A549 (cell line): ENCODE measurements around the gene NR2F2. TPM values are rescaled to one million over a fixed set of nuclear protein-coding genes. Genes with fewer than 3 reads are reported as not detected.

ENCODE experiments used
- ATAC-seq, 2 experiments: fragments of 200-7000 bp in 1 of 2; fragments of >200 bp in 1 of 2; cut with Nextera tagmentation in 1 of 2; cut with Tn5 transposase in 1 of 2; 3 replicates each; pipeline versions ENCODE4 v1.8.0 to v1.9.1; 2018 to 2020; ENCODE audit warnings: mild to moderate bottlenecking in 1 of 2, moderate library complexity in 1 of 2
- CTCF ChIA-PET: fragments of 300-600 bp; sonication (Branson Sonifier 250); formaldehyde crosslinking; extraction: SDS; loops from one replicate; lab custom pipeline; 2021; ENCODE audit warnings: antibody characterized with exemption, inconsistent platforms; lab: Yijun Ruan, JAX
- POLR2A ChIA-PET: fragments of 350-600 bp; formaldehyde crosslinking; extraction: SDS; loops from one replicate; lab custom pipeline; 2021; ENCODE audit warnings: antibody characterized with exemption, inconsistent platforms; lab: Yijun Ruan, JAX
- DNase-seq, 2 experiments: peaks; one replicate each; pipeline versions ENCODE4 v3.0.0 to v3.0.0-alpha.2; 2011 to 2016; ENCODE audit warnings: low read depth in 1 of 2, low spot score in 1 of 2
- FAIRE-seq: peaks from 2 replicates; lab custom pipeline; 2011; peaks lifted over from hg19 to GRCh38; lab: Jason Lieb, UNC
- H3K27ac ChIP-seq, 2 experiments: fragments of >200 bp; sonication (Bioruptor Twin); formaldehyde crosslinking; 3 replicates each; pipeline ENCODE4 v1.5.1; 2016 to 2017
- H3K4me1 ChIP-seq: fragments of >200 bp; sonication (Bioruptor Twin); formaldehyde crosslinking; 3 replicates; pipeline ENCODE4 v1.6.1; 2016
- H3K4me2 ChIP-seq: fragments of >200 bp; sonication (Bioruptor Twin); formaldehyde crosslinking; 3 replicates; pipeline ENCODE4 v1.6.1; 2016
- H3K4me3 ChIP-seq: fragments of >200 bp; sonication (Bioruptor Twin); formaldehyde crosslinking; 3 replicates; pipeline ENCODE4 v1.5.1; 2016
- H3K9me3 ChIP-seq: fragments of >200 bp; sonication (Bioruptor Twin); formaldehyde crosslinking; 3 replicates; pipeline ENCODE4 v1.6.1; 2016
- BHLHE40 ChIP-seq: IDR thresholded peaks from 2 replicates; pipeline ENCODE4 v1.6.1; 2012; ENCODE audit warnings: low read depth, low read length, inconsistent platforms
- CHD2 ChIP-seq: fragments of 150-350 bp; IDR thresholded peaks from 2 replicates; pipeline ENCODE4 v1.6.1; 2014; ENCODE audit warnings: low read length; ENCODE audit not compliant: partially characterized antibody
- EHMT2 ChIP-seq: fragments of 200-600 bp; sonication (generic); IDR thresholded peaks from 2 replicates; pipeline ENCODE4 v1.6.1; 2016; ENCODE audit warnings: antibody characterized with exemption, low read depth, mild to moderate bottlenecking, moderate library complexity
- ELK1 ChIP-seq: fragments of 150-350 bp; IDR thresholded peaks from 2 replicates; pipeline ENCODE4 v1.6.1; 2014; ENCODE audit warnings: low read depth, mild to moderate bottlenecking, low read length
- EP300 ChIP-seq, 2 experiments: fragments of >200 bp; sonication (Bioruptor Twin); formaldehyde crosslinking; IDR thresholded peaks; 2 replicates in 1 of 2; 3 replicates in 1 of 2; pipeline ENCODE4 v1.6.1; 2016 to 2017
- ESRRA ChIP-seq: fragments of 150-350 bp; IDR thresholded peaks from 2 replicates; pipeline ENCODE4 v1.6.1; 2014; ENCODE audit warnings: mild to moderate bottlenecking, low read length, borderline replicate concordance
- GATA3 ChIP-seq: IDR thresholded peaks from 2 replicates; pipeline ENCODE4 v1.6.1; 2012; ENCODE audit warnings: borderline replicate concordance
- HDAC2 ChIP-seq: fragments of 200-600 bp; sonication (generic); IDR thresholded peaks from 2 replicates; pipeline ENCODE4 v1.6.1; 2016
- HEYL ChIP-seq: fragments of 250-450 bp; sonication (Bioruptor Pico); IDR thresholded peaks from 2 replicates; pipeline ENCODE4 v1.8.0; 2021; ENCODE audit warnings: mild to moderate bottlenecking, moderate library complexity
- HOXB13 ChIP-seq: fragments of 250-450 bp; sonication (Bioruptor Pico); IDR thresholded peaks from 2 replicates; pipeline ENCODE4 v1.5.0; 2020; ENCODE audit warnings: low read depth, mild to moderate bottlenecking, moderate library complexity
- HOXB5 ChIP-seq: fragments of 250-450 bp; sonication (Bioruptor Pico); IDR thresholded peaks from 2 replicates; pipeline ENCODE4 v1.5.0; 2020; ENCODE audit warnings: mild to moderate bottlenecking, moderate library complexity
- KDM5A ChIP-seq: fragments of 200-600 bp; sonication (generic); IDR thresholded peaks from 2 replicates; pipeline ENCODE4 v1.6.1; 2016; ENCODE audit warnings: antibody characterized with exemption, mild to moderate bottlenecking
- MAFK ChIP-seq: fragments of 450-650 bp; IDR thresholded peaks from 2 replicates; pipeline ENCODE4 v1.6.1; 2014; ENCODE audit not compliant: partially characterized antibody
- MAZ ChIP-seq: fragments of 150-350 bp; IDR thresholded peaks from 2 replicates; pipeline ENCODE4 v1.6.1; 2014; ENCODE audit warnings: antibody characterized with exemption, low read depth, low read length, borderline replicate concordance
- NPAS2 ChIP-seq: fragments of 250-450 bp; sonication (Bioruptor Pico); IDR thresholded peaks from 2 replicates; pipeline ENCODE4 v1.8.0; 2022; ENCODE audit warnings: mild to moderate bottlenecking, moderate library complexity, borderline replicate concordance
- NR3C1 ChIP-seq: fragments of >200 bp; sonication (Bioruptor Twin); formaldehyde crosslinking; IDR thresholded peaks from 3 replicates; pipeline ENCODE4 v1.6.1; 2017
- PBX3 ChIP-seq: IDR thresholded peaks from 2 replicates; pipeline ENCODE4 v1.6.1; 2012
- RCOR1 ChIP-seq: fragments of 150-350 bp; IDR thresholded peaks from 2 replicates; pipeline ENCODE4 v1.6.1; 2014; ENCODE audit warnings: antibody characterized with exemption, low read length, low read depth
- RFX5 ChIP-seq: fragments of 450-650 bp; IDR thresholded peaks from 2 replicates; pipeline ENCODE4 v1.7.1; 2014; ENCODE audit warnings: antibody characterized with exemption, mild to moderate bottlenecking, moderate library complexity
- RNF2 ChIP-seq: fragments of 200-600 bp; sonication (generic); IDR thresholded peaks from 2 replicates; pipeline ENCODE4 v1.6.1; 2016; ENCODE audit warnings: low read depth, mild to moderate bottlenecking, antibody characterized with exemption, moderate library complexity, borderline replicate concordance
- SREBF2 ChIP-seq: fragments of 450-650 bp; IDR thresholded peaks from 2 replicates; pipeline ENCODE4 v1.6.1; 2014; ENCODE audit warnings: mild to moderate bottlenecking, moderate library complexity
- TFCP2L1 ChIP-seq: fragments of 250-450 bp; sonication (Bioruptor Pico); IDR thresholded peaks from 2 replicates; pipeline ENCODE4 v1.5.0; 2021; ENCODE audit warnings: mild to moderate bottlenecking
- WGBS: methylation state at CpG from one replicate; pipeline ENCODE4 v1.1.6; 2017; ENCODE audit errors: missing lambda C conversion rate; 5-methylcytosine and 5-hydroxymethylcytosine counted together
- polyA plus RNA-seq, 4 experiments: library from polyadenylated mRNA; depleted of rRNA in 3 of 4; stranded (reverse); fragments of >200 nt; fragmentation: RNase III in 1 of 4; extraction: RNeasy Plus Mini Kit Qiagen cat#74134 plus additional on column Dnase treatment in 1 of 4; gene quantifications; 2 replicates in 3 of 4; 3 replicates in 1 of 4; pipeline ENCODE4 v1.2.3, GENCODE V29; 2011 to 2017
- TF ChIP-seq, protein P1 (sequence below): fragments of 450-650 bp; IDR thresholded peaks from 2 replicates; pipeline ENCODE4 v1.6.1; 2014; ENCODE audit warnings: antibody characterized with exemption
- TF ChIP-seq, protein P2 (sequence below): IDR thresholded peaks from 2 replicates; pipeline ENCODE4 v1.6.1; 2012
- TF ChIP-seq, protein P3 (sequence below): fragments of >200 bp; sonication (Bioruptor Twin); formaldehyde crosslinking; IDR thresholded peaks from 2 replicates; pipeline ENCODE4 v1.6.1; 2016

Gene NR2F2
- polyA plus RNA-seq, 2 of the 4 experiments (the other 2 are of a cell fraction): 11.8 to 15.7 TPM

GRCh38 chr15:96322536-96323318 is 7.8 kb upstream of the NR2F2 start (continued):
- TF ChIP-seq HOXB5 (CRISPR knock-in tag) (no peak), ELK1 (no peak)
- TF ChIP-seq, protein P1, sequence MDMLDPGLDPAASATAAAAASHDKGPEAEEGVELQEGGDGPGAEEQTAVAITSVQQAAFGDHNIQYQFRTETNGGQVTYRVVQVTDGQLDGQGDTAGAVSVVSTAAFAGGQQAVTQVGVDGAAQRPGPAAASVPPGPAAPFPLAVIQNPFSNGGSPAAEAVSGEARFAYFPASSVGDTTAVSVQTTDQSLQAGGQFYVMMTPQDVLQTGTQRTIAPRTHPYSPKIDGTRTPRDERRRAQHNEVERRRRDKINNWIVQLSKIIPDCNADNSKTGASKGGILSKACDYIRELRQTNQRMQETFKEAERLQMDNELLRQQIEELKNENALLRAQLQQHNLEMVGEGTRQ: no peak

- WGBS: 92% methylated on average over 29 of the region's 29 CpGs
- POLR2A ChIA-PET: no interaction called here
- Histone ChIP-seq H3K27ac (no peak overlapping the region), H3K4me3 (no peak overlapping the region), H3K4me1 (peaks cover 22% of the 10 kb centered on the region), H3K4me2 (no peak overlapping the region), H3K9me3 (no peaks in the 10 kb centered on the region)
- CTCF ChIA-PET: interaction anchor here (0.6 to 2.6 kb wide), 2 partner anchors 31 to 1351 kb away, joined by 3 to 8 read pairs; no protein-coding TSS in a partner anchor
- FAIRE-seq: no peak
- no peak for ATAC-seq
- no peak for DNase-seq
- TF ChIP-seq NR3C1: no peak
- TF ChIP-seq HEYL (CRISPR knock-in tag): no peak
- TF ChIP-seq, protein P1: no peak
- TF ChIP-seq, protein P2, sequence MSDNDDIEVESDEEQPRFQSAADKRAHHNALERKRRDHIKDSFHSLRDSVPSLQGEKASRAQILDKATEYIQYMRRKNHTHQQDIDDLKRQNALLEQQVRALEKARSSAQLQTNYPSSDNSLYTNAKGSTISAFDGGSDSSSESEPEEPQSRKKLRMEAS: no peak
- no peak for TF ChIP-seq MAFK
- TF ChIP-seq, protein P3, sequence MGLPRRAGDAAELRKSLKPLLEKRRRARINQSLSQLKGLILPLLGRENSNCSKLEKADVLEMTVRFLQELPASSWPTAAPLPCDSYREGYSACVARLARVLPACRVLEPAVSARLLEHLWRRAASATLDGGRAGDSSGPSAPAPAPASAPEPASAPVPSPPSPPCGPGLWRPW: no peak
- TF ChIP-seq RNF2: no peak
- TF ChIP-seq PBX3: no peak
- no peak for TF ChIP-seq SREBF2
- TF ChIP-seq RFX5: no peak
- TF ChIP-seq EP300 (IDR thresholded peaks at IDR 0.05): no peak
- TF ChIP-seq MAZ: no peak
- no peak for TF ChIP-seq KDM5A
Observed at GRCh38 chr15:96323319-96324145, 7.0 kb upstream of the NR2F2 start.

- TF ChIP-seq CHD2: no peak
- no peak for TF ChIP-seq GATA3
- TF ChIP-seq RCOR1: no peak
- TF ChIP-seq ESRRA: no peak
- TF ChIP-seq EHMT2: no peak
- no peak for TF ChIP-seq HDAC2
- TF ChIP-seq TFCP2L1 (CRISPR knock-in tag): no peak
- no peak for TF ChIP-seq HOXB13 (CRISPR knock-in tag)
- TF ChIP-seq BHLHE40: no peak
- TF ChIP-seq NPAS2: no peak
- CTCF ChIA-PET: interaction anchor here (0.6 kb wide), 1 partner anchor 1350 kb away, joined by 3 read pairs; no protein-coding TSS in a partner anchor
- Histone ChIP-seq H3K4me2 (no peak overlapping the region), H3K9me3 (no peaks in the 10 kb centered on the region), H3K4me3 (no peak overlapping the region), H3K27ac (no peak overlapping the region), H3K4me1 (peaks cover 25% of the 10 kb centered on the region)
- POLR2A ChIA-PET: no interaction called here
- 58% methylated on average over 12 of the region's 12 CpGs for WGBS
- FAIRE-seq: no peak
- no peak for ATAC-seq
- DNase-seq: no peak
Observed at GRCh38 chr15:96324192-96324895, 6.2 kb upstream of the NR2F2 start.
